Measurements from ENCODE around the gene TMEM51.
"Not testable (repeated sequence)": the region's sequence is repeated elsewhere in the genome, so short reads cannot be mapped to it uniquely, and the experiment has no call there.

Gene TMEM51

GRCh38 chr1:15155191-15155590 is 1.6 kb downstream of the TMEM51 start:
- no peak for DNase-seq

- no peak for DNase-seq
Observed at GRCh38 chr1:15155888-15156741, 2.6 kb downstream of the TMEM51 start.

- DNase-seq = no peak
Observed at GRCh38 chr1:15156807-15157380, 3.3 kb downstream of the TMEM51 start.

GRCh38 chr1:15157524-15158399 is 4.2 kb downstream of the TMEM51 start:
- no peak for DNase-seq

GRCh38 chr1:15158506-15159165 is 5.1 kb downstream of the TMEM51 start:
- DNase-seq = peak in 1 of 3 donors; percentile 35

GRCh38 chr1:15159166-15159555 is 5.6 kb downstream of the TMEM51 start:
- no peak for DNase-seq

- DNase-seq = no peak
Observed at GRCh38 chr1:15160626-15161025, 7.1 kb downstream of the TMEM51 start.

GRCh38 chr1:15167386-15167785 is 13.8 kb downstream of the TMEM51 start:
- no peak for DNase-seq

GRCh38 chr1:15168479-15168878 is 14.9 kb downstream of the TMEM51 start:
- DNase-seq = peak; percentile 90 to 97 (median 95)

- DNase-seq = no peak
Observed at GRCh38 chr1:15170071-15170470, 16.5 kb downstream of the TMEM51 start.

- DNase-seq = no peak
Observed at GRCh38 chr1:15171271-15171908, 17.8 kb downstream of the TMEM51 start.

GRCh38 chr1:15172405-15173259 is 19.1 kb downstream of the TMEM51 start:
- DNase-seq = peak; percentile 59 to 76 (median 69)

GRCh38 chr1:15173863-15174614 is 20.5 kb downstream of the TMEM51 start:
- DNase-seq = no peak

GRCh38 chr1:15174615-15174983 is 21.1 kb downstream of the TMEM51 start:
- DNase-seq = no peak

- DNase-seq = not testable (repeated sequence)
Observed at GRCh38 chr1:15175324-15176094, 22.0 kb downstream of the TMEM51 start.

GRCh38 chr1:15176120-15176519 is 22.6 kb downstream of the TMEM51 start:
- DNase-seq = no peak

GRCh38 chr1:15176898-15177665 is 23.5 kb downstream of the TMEM51 start:
- DNase-seq = peak; percentile 56 to 68 (median 61)

- DNase-seq = peak; percentile 86 to 92 (median 89)
Observed at GRCh38 chr1:15177710-15178166, 24.2 kb downstream of the TMEM51 start.

Data from suppressor macrophage treated with lipopolysaccharide for 1 hour (primary cell).